DMS153 treated with DMSO at 0.1 percent for 48 hours (cell line): ENCODE measurements around the gene SMYD1.

Source experiments
- DNase-seq: peaks from one replicate; lab custom pipeline; 2025; ENCODE audit not compliant: unreplicated experiment; lab: John Stamatoyannopoulos, UW

The SMYD1 gene

GRCh38 chr2:88139203-88139702 lies 71.6 kb downstream of the SMYD1 start:
- no peak for DNase-seq

DNA sequence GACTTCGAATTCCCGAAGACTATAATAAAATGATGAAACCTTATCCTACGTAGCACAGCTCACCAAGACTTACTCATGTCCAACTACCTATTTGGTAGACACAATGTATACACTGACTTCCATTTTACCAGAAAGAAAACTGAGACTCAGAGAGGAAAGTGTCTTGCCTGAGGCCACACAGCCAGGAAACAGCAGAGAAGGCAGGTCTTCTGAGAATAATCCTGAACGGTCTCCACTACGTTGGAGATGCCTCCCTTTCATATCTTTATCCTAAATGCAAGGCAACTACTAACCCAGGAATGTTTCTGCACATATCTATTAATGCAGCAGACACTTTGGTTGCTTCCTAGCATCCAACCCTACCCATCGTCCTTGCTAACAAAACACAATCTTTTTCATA lies 72.2 kb downstream of the SMYD1 start:
- no peak for DNase-seq

DNA sequence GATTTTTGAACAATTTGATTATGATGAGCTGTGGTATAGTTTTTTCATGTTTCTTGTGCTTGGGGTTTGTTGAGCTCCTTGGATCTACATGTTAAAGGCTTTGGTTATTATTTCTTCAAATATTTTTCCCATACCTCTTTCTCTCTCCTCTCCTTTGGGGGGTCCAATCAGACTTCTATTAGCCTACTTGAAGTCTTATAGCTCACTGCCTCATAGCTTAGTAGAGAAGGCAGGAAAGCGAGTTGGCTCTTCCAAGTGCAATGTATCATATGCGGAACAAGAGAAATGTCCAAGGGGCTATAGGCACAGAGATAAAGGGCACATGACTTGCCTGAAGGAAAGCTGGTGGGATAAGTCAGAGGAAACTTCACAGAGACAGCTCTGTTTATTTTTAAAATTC lies 74.3 kb downstream of the SMYD1 start:
- DNase-seq = no peak

DNA sequence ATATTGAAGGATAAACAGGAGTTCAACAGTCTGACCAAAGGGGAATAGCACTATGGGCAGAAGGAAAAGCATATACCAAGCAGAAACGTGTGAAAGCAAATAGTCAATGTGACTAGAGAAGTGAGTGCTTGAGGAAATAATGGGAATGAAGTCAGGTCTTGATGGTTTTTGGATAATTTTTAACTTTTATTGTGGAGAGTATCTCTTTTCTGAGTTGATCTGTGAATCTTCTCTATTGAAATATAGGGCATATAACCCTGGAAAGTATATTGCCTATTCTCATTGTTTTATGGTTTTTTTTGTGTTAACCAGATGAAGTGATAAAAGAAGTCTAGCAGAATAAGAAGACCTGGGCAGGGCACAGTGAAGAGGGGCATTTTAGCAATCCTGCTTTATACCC lies 76.6 kb downstream of the SMYD1 start:
- DNase-seq = no peak

DNA sequence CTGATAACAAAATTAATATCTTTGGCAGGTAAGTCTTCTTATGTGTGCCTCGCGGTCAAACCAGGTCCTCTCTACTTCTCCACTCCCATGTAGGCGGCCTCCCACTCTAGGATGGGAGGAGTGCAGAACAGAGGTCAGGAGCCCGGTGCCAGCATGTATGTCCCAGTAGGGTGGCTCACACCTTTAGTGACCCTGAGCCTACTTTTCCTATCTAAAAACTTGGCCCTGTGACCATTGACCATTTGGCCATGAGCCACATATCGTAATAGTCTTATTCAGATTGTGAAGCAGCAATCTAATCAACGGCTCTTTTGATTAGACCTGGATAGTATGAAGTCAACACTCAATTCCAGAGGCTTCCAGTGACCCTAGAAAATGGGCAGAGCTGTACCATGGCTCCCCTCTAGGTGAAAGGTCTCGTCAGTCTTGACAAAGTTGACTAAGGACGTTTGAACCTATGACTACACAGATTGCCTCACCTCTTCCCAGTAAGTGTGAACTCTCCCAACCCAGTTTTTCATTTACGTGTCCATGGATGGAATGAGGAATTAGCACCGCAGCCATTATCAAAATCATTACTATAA lies 77.4 kb downstream of the SMYD1 start:
- DNase-seq = no peak

GRCh38 chr2:88146590-88146989 lies 79.0 kb downstream of the SMYD1 start:
- DNase-seq = no peak

- DNase-seq = no peak
Observed at GRCh38 chr2:88147145-88147544, 79.5 kb downstream of the SMYD1 start.

DNA sequence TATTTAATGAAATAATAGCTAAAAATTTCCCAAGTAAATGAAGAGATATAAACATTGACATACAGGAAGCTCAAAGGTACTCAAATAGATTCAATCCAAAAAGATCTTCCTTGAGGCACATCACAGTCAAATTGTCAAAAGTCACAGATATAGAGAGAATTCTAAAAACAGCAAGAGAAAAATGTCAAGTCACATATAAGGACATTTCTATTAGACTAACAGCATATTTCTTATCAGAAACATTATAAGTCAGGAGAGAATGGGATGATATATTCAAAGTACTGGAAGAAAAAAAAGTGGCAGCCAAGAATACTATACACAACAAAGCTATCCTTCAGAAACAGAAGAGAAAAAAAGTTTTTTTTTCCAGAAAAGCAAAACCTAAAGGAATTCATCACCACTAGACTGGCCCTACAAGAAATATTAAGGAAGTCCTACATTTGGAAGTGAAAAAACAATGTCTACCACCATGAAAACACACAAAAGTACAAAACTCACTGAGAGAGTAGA lies 81.4 kb downstream of the SMYD1 start:
- no peak for DNase-seq

GRCh38 chr2:88159481-88159880 lies 91.9 kb downstream of the SMYD1 start:
- DNase-seq = no peak

- DNase-seq = peak; percentile 56
Observed at GRCh38 chr2:88159955-88160415, 92.4 kb downstream of the SMYD1 start.

- DNase-seq = no peak
Observed at GRCh38 chr2:88160517-88160916, 92.9 kb downstream of the SMYD1 start.

DNA sequence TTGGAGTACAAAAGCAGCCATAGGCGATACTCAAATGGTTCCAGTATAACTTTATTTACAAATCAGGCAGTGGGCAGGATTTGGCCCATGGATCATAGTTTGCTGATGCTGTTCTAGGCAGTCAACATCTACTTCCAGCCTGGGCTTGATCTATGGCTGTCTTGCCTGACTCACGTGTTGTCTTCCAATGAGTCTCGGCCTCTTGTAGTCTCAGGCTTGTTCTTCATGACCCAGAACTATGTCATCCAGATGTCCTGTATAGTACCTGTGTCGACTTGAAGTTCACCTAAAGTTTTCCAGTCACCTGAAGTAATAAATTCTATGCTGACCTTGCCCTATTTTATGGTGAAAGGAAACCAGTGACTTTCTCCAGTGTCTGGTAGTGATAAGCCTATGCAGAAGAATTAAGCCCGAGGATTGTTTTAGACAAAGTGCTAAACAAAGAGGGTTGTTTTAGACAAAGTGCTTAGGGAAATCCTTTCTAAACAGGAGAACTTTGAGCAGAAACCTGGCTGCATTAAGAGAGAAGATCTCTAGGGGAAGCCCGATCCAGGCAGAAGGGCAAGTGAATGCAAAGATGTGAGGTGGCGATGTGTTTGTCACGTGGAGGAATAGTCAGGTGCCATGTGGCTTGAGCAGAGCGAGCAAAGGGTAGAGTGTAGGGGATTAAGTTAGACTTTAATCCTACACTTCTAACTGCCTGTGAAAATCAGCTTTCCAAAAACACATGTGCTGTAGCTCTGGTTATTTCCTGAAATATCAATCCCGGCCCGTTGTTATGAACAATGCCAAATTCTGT lies 94.0 kb downstream of the SMYD1 start:
- DNase-seq = no peak
